OCI-LY7 (cell line): ENCODE results near the gene AUTS2. TPM values are rescaled to one million over a fixed set of nuclear protein-coding genes. Genes with fewer than 3 reads are reported as not detected.

Experiments used
- BruUV-seq: library from RNA; stranded (reverse); fragments of 400-500 nt; replicated peaks from 2 replicates; lab custom pipeline; 2021; lab: Mats Ljungman, UMichigan
- CTCF ChIA-PET: fragments of 300-600 bp; sonication (Branson Sonifier 250); formaldehyde crosslinking; loops from one replicate; lab custom pipeline; 2022; ENCODE audit warnings: antibody characterized with exemption; ENCODE audit not compliant: unreplicated experiment; lab: Charles Lee
- POLR2A ChIA-PET: fragments of 300-600 bp; sonication (Branson Sonifier 250); formaldehyde crosslinking; loops from one replicate; lab custom pipeline; 2022; ENCODE audit warnings: antibody characterized with exemption; lab: Charles Lee
- DNase-seq: peaks from one replicate; pipeline ENCODE4 v3.0.0-alpha.2; 2015; ENCODE audit warnings: low spot score
- H2AFZ ChIP-seq: fragments of 200-600 bp; sonication (generic), shearing (Covaris generic); 2 replicates; pipeline ENCODE4 v1.6.1; 2014; ENCODE audit warnings: mild to moderate bottlenecking, antibody characterized with exemption, low read length, moderate library complexity
- H3K27ac ChIP-seq: fragments of 200-600 bp; sonication (generic); 2 replicates; pipeline ENCODE4 v1.5.1; 2014; ENCODE audit warnings: mixed run types, low read depth, mild to moderate bottlenecking, moderate library complexity, low read length, inconsistent platforms; ENCODE audit not compliant: poor library complexity, severe bottlenecking
- H3K36me3 ChIP-seq: fragments of 200-600 bp; sonication (generic); 2 replicates; pipeline ENCODE4 v1.6.1; 2014; ENCODE audit warnings: mild to moderate bottlenecking, antibody characterized with exemption, low read length, moderate library complexity, mixed read lengths; ENCODE audit not compliant: insufficient read depth
- H3K4me1 ChIP-seq: fragments of 200-600 bp; sonication (generic); 2 replicates; pipeline ENCODE4 v1.5.1; 2014; ENCODE audit warnings: mild to moderate bottlenecking, low read length; ENCODE audit not compliant: insufficient read depth, poor library complexity, severe bottlenecking
- H3K4me2 ChIP-seq: fragments of 200-600 bp; sonication (generic); 2 replicates; pipeline ENCODE4 v1.6.1; 2014; ENCODE audit warnings: mild to moderate bottlenecking, low read length
- H3K4me3 ChIP-seq: fragments of 200-600 bp; sonication (generic); 2 replicates; pipeline ENCODE4 v1.5.1; 2014; ENCODE audit warnings: mild to moderate bottlenecking, low read depth, low read length; ENCODE audit not compliant: poor library complexity, severe bottlenecking
- H3K79me2 ChIP-seq: fragments of 200-600 bp; sonication (generic); 2 replicates; pipeline ENCODE4 v1.6.1; 2016; ENCODE audit warnings: low read depth, mild to moderate bottlenecking, low read length, moderate library complexity, mixed read lengths; ENCODE audit not compliant: insufficient read depth
- H3K9me2 ChIP-seq: fragments of 200-600 bp; sonication (generic); 2 replicates; pipeline ENCODE4 v1.6.1; 2016; ENCODE audit warnings: mild to moderate bottlenecking, low read length, mixed read lengths; ENCODE audit not compliant: insufficient read depth
- H3K9me3 ChIP-seq: fragments of 200-600 bp; sonication (generic); 2 replicates; pipeline ENCODE4 v1.6.1; 2014; ENCODE audit warnings: mild to moderate bottlenecking, mixed run types, low read length, mixed read lengths
- H4K20me1 ChIP-seq: fragments of 200-600 bp; sonication (generic); 2 replicates; pipeline ENCODE4 v1.6.1; 2014; ENCODE audit warnings: mild to moderate bottlenecking, antibody characterized with exemption, low read length, moderate library complexity, mixed read lengths; ENCODE audit not compliant: insufficient read depth
- CTCF ChIP-seq: fragments of 200-600 bp; sonication (generic); conservative IDR thresholded peaks from 2 replicates; pipeline ENCODE4 v1.5.1; 2014; ENCODE audit warnings: mild to moderate bottlenecking, antibody characterized with exemption, low read length, moderate library complexity, mixed read lengths
- EZH2phosphoT487 ChIP-seq: fragments of 200-600 bp; sonication (generic); IDR thresholded peaks from 2 replicates; pipeline ENCODE4 v1.6.1; 2018; ENCODE audit warnings: low read depth, borderline replicate concordance, mild to moderate bottlenecking, mixed run types, antibody characterized with exemption, low read length, moderate library complexity, mixed read lengths
- intact Hi-C: fragments of 100-400 bp; cut with micrococcal nuclease; formaldehyde crosslinking; loops from one replicate; pipeline ENCODE4 v1.10.0; 2022; ENCODE audit not compliant: unreplicated experiment
- total RNA-seq, 2 experiments: library from RNA; depleted of rRNA in 1 of 2; stranded (reverse); fragments of >200 nt in 1 of 2; shearing (Covaris generic) in 1 of 2; gene quantifications; 2 replicates each; pipeline ENCODE4 v1.2.3, GENCODE V29; 2014 to 2022

Gene AUTS2
- total RNA-seq, 2 experiments from 2014 or later = 37.9 to 78.5 TPM

- no peak for DNase-seq
- Histone ChIP-seq H3K4me1 (no peaks in the 10 kb centered on the region), H3K9me3 (no peaks in the 10 kb centered on the region), H3K27ac (no peak overlapping the region), H3K79me2 (no peaks in the 10 kb centered on the region), H3K4me2 (no peak overlapping the region), H3K9me2 (no peaks in the 10 kb centered on the region), H3K36me3 (no peaks in the 10 kb centered on the region), H3K4me3 (no peak overlapping the region), H4K20me1 (no peaks in the 10 kb centered on the region), H2AFZ (no peak overlapping the region)
- TF ChIP-seq EZH2phosphoT487 = no peak
- no peak for TF ChIP-seq CTCF
- intact Hi-C loops = no loop called here
- POLR2A ChIA-PET = interaction anchor here (0.7 kb wide), 1 partner anchor 9 kb away, joined by 3 read pairs; no protein-coding TSS in a partner anchor
- no TSS peak for BruUV-seq
- CTCF ChIA-PET = no interaction called here
These were observed 788.9 kb downstream of the AUTS2 start for GRCh38 chr7:70387217-70387616.

- H3K4me1 ChIP-seq = no peaks in the 10 kb centered on the region
- no peak overlapping the region for H3K4me3 ChIP-seq
- H3K27ac ChIP-seq = no peak overlapping the region
- ChIA-PET POLR2A (interaction anchor here (0.7 to 1.4 kb wide), 3 partner anchors 11 to 70 kb away, joined by 3 to 4 read pairs (median 4); no protein-coding TSS in a partner anchor), CTCF (no interaction called here)
- no peaks in the 10 kb centered on the region for H3K36me3 ChIP-seq
- H3K9me2 ChIP-seq = no peaks in the 10 kb centered on the region
- BruUV-seq = no TSS peak
- no peak overlapping the region for H2AFZ ChIP-seq
- TF ChIP-seq EZH2phosphoT487 (no peak), CTCF (no peak)
- no peaks in the 10 kb centered on the region for H3K9me3 ChIP-seq
- intact Hi-C loops = no loop called here
- no peak overlapping the region for H3K4me2 ChIP-seq
- no peak for DNase-seq
- H3K79me2 ChIP-seq = no peaks in the 10 kb centered on the region
- H4K20me1 ChIP-seq = no peaks in the 10 kb centered on the region
These were observed 791.4 kb downstream of the AUTS2 start for GRCh38 chr7:70389531-70390151.

- no peaks in the 10 kb centered on the region for H3K36me3 ChIP-seq
- H3K9me3 ChIP-seq = no peaks in the 10 kb centered on the region
- no peak for DNase-seq
- no peak overlapping the region for H2AFZ ChIP-seq
- H3K79me2 ChIP-seq = no peaks in the 10 kb centered on the region
- CTCF ChIA-PET = no interaction called here
- H3K4me2 ChIP-seq = no peak overlapping the region
- no peaks in the 10 kb centered on the region for H4K20me1 ChIP-seq
- intact Hi-C loops = no loop called here
- POLR2A ChIA-PET = no interaction called here
- H3K4me3 ChIP-seq = no peak overlapping the region
- H3K9me2 ChIP-seq = no peaks in the 10 kb centered on the region
- H3K4me1 ChIP-seq = no peaks in the 10 kb centered on the region
- BruUV-seq = no TSS peak
- no peak overlapping the region for H3K27ac ChIP-seq
- no peak for TF ChIP-seq CTCF
- no peak for TF ChIP-seq EZH2phosphoT487
These were observed 792.0 kb downstream of the AUTS2 start for GRCh38 chr7:70390251-70390650.
